ENCODE data around the gene CCDC71. TPM values are rescaled to one million over a fixed set of nuclear protein-coding genes. Genes with fewer than 3 reads are reported as not detected.

The CCDC71 gene
- 10 to 100 TPM; 44.2 to 47.0 TPM for total RNA-seq

GRCh38 chr3:49165771-49166751 is at the start of gene CCDC71:
Gene CCDC71, minus strand, starts transcription at chr3:49166331. Its CDS starts 2,123 bp downstream, at chr3:49164208.
- Histone ChIP-seq H3K36me3 (no peaks in the 10 kb centered on the region), H3K27me3 (replicated peaks; ENCODE audit: insufficient read depth) (no peaks in the 10 kb centered on the region), H3K4me3 (peak within 1 kb of the TSS; percentile 87 to 98), H3K27ac (peak within 1 kb of the TSS; percentile 82 to 86), H3K9me3 (no peaks in the 10 kb centered on the region), H3K4me1 (replicated peaks) (peaks cover 5% of the 10 kb centered on the region)
- TF ChIP-seq CTCF (IDR thresholded peaks at IDR 0.05) (no peak), POLR2AphosphoS5 (IDR thresholded peaks at IDR 0.05) (peak; percentile 65), POLR2A (IDR thresholded peaks at IDR 0.05) (peak; percentile 16)
- WGBS = 2% methylated on average over 62 of the region's 69 CpGs
- DNase-seq (ENCODE audit: low spot score) = peak; percentile 23
- intact Hi-C loops (cut with DNase I) = no loop called here

- no peak for TF ChIP-seq CTCF (IDR thresholded peaks at IDR 0.05)
- no peak for TF ChIP-seq POLR2A (IDR thresholded peaks at IDR 0.05)
- no peak for TF ChIP-seq POLR2AphosphoS5 (IDR thresholded peaks at IDR 0.05)
- 84% methylated on average over 2 of the region's 2 CpGs for WGBS
- intact Hi-C loops (cut with DNase I) = no loop called here
Measured at GRCh38 chr3:49213998-49214397, 47.9 kb upstream of the CCDC71 start.

GRCh38 chr3:49213541-49213943 is 47.4 kb upstream of the CCDC71 start:
- no peak overlapping the region for H3K4me3 ChIP-seq
- DNase-seq (ENCODE audit: low spot score) = no peak
- no peaks in the 10 kb centered on the region for H3K27me3 ChIP-seq (replicated peaks; ENCODE audit: insufficient read depth)
- H3K9me3 ChIP-seq = no peaks in the 10 kb centered on the region
- 93% methylated on average over 7 of the region's 15 CpGs for WGBS
- intact Hi-C loops (cut with DNase I) = no loop called here
- H3K4me1 ChIP-seq (replicated peaks) = no peaks in the 10 kb centered on the region
- TF ChIP-seq POLR2AphosphoS5 (IDR thresholded peaks at IDR 0.05) (no peak), CTCF (IDR thresholded peaks at IDR 0.05) (no peak), POLR2A (IDR thresholded peaks at IDR 0.05) (no peak)
- no peaks in the 10 kb centered on the region for H3K36me3 ChIP-seq
- no peak overlapping the region for H3K27ac ChIP-seq

More at GRCh38 chr3:49213998-49214397, 47.9 kb upstream of the CCDC71 start:
- Histone ChIP-seq H3K27me3 (replicated peaks; ENCODE audit: insufficient read depth) (no peaks in the 10 kb centered on the region), H3K9me3 (no peaks in the 10 kb centered on the region), H3K27ac (no peak overlapping the region), H3K36me3 (no peaks in the 10 kb centered on the region), H3K4me1 (replicated peaks) (no peaks in the 10 kb centered on the region), H3K4me3 (no peak overlapping the region)
- DNase-seq (ENCODE audit: low spot score) = no peak

DNA sequence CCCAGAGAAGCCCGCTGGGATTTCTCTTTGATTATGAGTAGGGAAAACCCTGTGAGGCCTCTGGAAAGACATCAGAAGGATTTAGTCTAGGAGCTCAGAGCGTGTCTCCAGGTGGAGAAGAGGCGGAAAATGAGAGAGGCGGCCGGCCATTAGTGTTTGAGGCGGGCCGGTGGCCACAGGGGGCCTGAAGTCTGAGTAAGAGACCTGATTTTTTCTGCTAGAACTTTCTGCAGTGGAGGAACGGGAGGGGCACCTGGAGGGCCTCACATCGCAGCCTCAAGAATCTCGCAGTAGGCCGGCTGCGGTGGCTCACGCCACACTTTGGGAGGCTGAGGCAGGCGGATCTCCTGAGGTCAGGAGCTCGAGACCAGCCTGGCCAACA is 33.8 kb upstream of the CCDC71 start:
- TF ChIP-seq POLR2A (IDR thresholded peaks at IDR 0.05) (no peak), POLR2AphosphoS5 (IDR thresholded peaks at IDR 0.05) (no peak), CTCF (IDR thresholded peaks at IDR 0.05) (no peak)
- intact Hi-C loops (cut with DNase I) = no loop called here
- Histone ChIP-seq H3K36me3 (no peaks in the 10 kb centered on the region), H3K4me3 (no peak overlapping the region), H3K9me3 (no peaks in the 10 kb centered on the region), H3K27ac (no peak overlapping the region), H3K4me1 (replicated peaks) (no peaks in the 10 kb centered on the region), H3K27me3 (replicated peaks; ENCODE audit: insufficient read depth) (no peaks in the 10 kb centered on the region)
- DNase-seq (ENCODE audit: low spot score) = no peak
- WGBS = 88% methylated on average over 15 of the region's 15 CpGs

Measured in prostate gland (tissue), 2 donors.